ENCODE measurements around the gene RAVER1. TPM values are rescaled to one million over a fixed set of nuclear protein-coding genes. Genes with fewer than 3 reads are reported as not detected.

Gene RAVER1
- total and polyA plus RNA-seq, 2 donors: 5.9 to 15.4 TPM

GRCh38 chr19:10353793-10354391 lies 20.6 kb upstream of the RAVER1 start:
- Histone ChIP-seq H3K27ac (ENCODE audit: low read depth in 1 of 2, low read length in 1 of 2) (no peak overlapping the region), H3K27me3 (ENCODE audit: control insufficient read depth in 2 of 2, insufficient read depth in 1 of 2, low read length in 1 of 2) (no peaks in the 10 kb centered on the region), H3K36me3 (ENCODE audit: control insufficient read depth in 2 of 2, insufficient read depth in 2 of 2, low read length in 1 of 2) (peaks cover 64 to 71% of the 10 kb centered on the region in 2 donors), H3K4me3 (ENCODE audit: low read length in 2 of 2) (no peak overlapping the region), H3K9me3 (ENCODE audit: control insufficient read depth in 2 of 2, insufficient read depth in 1 of 2, low read length in 1 of 2) (peaks cover 2 to 3% of the 10 kb centered on the region in 2 donors), H3K4me1 (ENCODE audit: control insufficient read depth in 2 of 2, insufficient read depth in 2 of 2, low read length in 2 of 2) (no peaks in the 10 kb centered on the region)
- 97% methylated on average over 32 of the region's 32 CpGs for WGBS
- no peak for DNase-seq (ENCODE audit: low read depth in 6 of 9, low spot score in 9 of 9)

- Histone ChIP-seq H3K4me1 (ENCODE audit: control insufficient read depth in 2 of 2, insufficient read depth in 2 of 2, low read length in 2 of 2) (no peaks in the 10 kb centered on the region), H3K9me3 (ENCODE audit: control insufficient read depth in 2 of 2, insufficient read depth in 1 of 2, low read length in 1 of 2) (peaks cover 2 to 3% of the 10 kb centered on the region in 2 donors), H3K27me3 (ENCODE audit: control insufficient read depth in 2 of 2, insufficient read depth in 1 of 2, low read length in 1 of 2) (no peaks in the 10 kb centered on the region), H3K27ac (ENCODE audit: low read depth in 1 of 2, low read length in 1 of 2) (no peak overlapping the region), H3K36me3 (ENCODE audit: control insufficient read depth in 2 of 2, insufficient read depth in 2 of 2, low read length in 1 of 2) (peaks cover 60 to 63% of the 10 kb centered on the region in 2 donors), H3K4me3 (ENCODE audit: low read length in 2 of 2) (no peak overlapping the region)
- no peak for DNase-seq (ENCODE audit: low read depth in 6 of 9, low spot score in 9 of 9)
- 95% methylated on average over 63 of the region's 63 CpGs for WGBS
Measured at GRCh38 chr19:10352764-10353671, 19.7 kb upstream of the RAVER1 start.

GRCh38 chr19:10346509-10346908 lies 13.2 kb upstream of the RAVER1 start:
- Histone ChIP-seq H3K36me3 (ENCODE audit: control insufficient read depth in 2 of 2, insufficient read depth in 2 of 2, low read length in 1 of 2) (peaks cover 13 to 16% of the 10 kb centered on the region in 2 donors), H3K27me3 (ENCODE audit: control insufficient read depth in 2 of 2, insufficient read depth in 1 of 2, low read length in 1 of 2) (no peaks in the 10 kb centered on the region), H3K4me1 (ENCODE audit: control insufficient read depth in 2 of 2, insufficient read depth in 2 of 2, low read length in 2 of 2) (no peaks in the 10 kb centered on the region), H3K27ac (ENCODE audit: low read depth in 1 of 2, low read length in 1 of 2) (no peak overlapping the region), H3K4me3 (ENCODE audit: low read length in 2 of 2) (no peak overlapping the region), H3K9me3 (ENCODE audit: control insufficient read depth in 2 of 2, insufficient read depth in 1 of 2, low read length in 1 of 2) (no peaks in the 10 kb centered on the region)
- 93% methylated on average over 10 of the region's 10 CpGs for WGBS
- no peak for DNase-seq (ENCODE audit: low read depth in 6 of 9, low spot score in 9 of 9)

- Histone ChIP-seq H3K4me3 (ENCODE audit: low read length in 2 of 2) (no peak overlapping the region), H3K27ac (ENCODE audit: low read depth in 1 of 2, low read length in 1 of 2) (no peak overlapping the region), H3K27me3 (ENCODE audit: control insufficient read depth in 2 of 2, insufficient read depth in 1 of 2, low read length in 1 of 2) (no peaks in the 10 kb centered on the region), H3K9me3 (ENCODE audit: control insufficient read depth in 2 of 2, insufficient read depth in 1 of 2, low read length in 1 of 2) (no peaks in the 10 kb centered on the region), H3K36me3 (ENCODE audit: control insufficient read depth in 2 of 2, insufficient read depth in 2 of 2, low read length in 1 of 2) (peaks cover 2% of the 10 kb centered on the region in 2 donors), H3K4me1 (ENCODE audit: control insufficient read depth in 2 of 2, insufficient read depth in 2 of 2, low read length in 2 of 2) (peaks cover 3 to 4% of the 10 kb centered on the region in 2 donors)
- no peak for DNase-seq (ENCODE audit: low read depth in 6 of 9, low spot score in 9 of 9)
- 96% methylated on average over 10 of the region's 10 CpGs for WGBS
Measured at GRCh38 chr19:10344780-10345179, 11.5 kb upstream of the RAVER1 start.

DNA sequence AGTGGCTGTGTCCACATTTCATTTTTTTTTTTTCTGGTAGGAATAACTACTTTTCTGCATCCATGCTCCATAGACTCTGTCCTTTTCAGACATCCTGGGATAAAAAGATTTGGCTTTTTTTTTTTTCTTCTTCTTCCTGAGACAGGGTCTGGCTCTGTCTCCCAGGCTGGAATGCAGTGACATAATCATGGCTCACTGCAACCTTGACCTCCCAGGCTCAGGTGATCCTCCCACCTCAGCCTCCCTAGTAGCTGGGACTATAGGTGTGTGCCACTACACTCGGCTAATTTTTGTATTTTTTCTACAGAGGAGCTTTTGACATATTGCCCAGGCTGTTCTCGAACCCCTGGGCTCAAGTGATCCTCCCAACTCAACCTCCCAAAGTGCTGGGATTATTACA lies 10.2 kb upstream of the RAVER1 start:
- no peak overlapping the region for H3K27ac ChIP-seq (ENCODE audit: low read depth in 1 of 2, low read length in 1 of 2)
- peaks cover 13 to 17% of the 10 kb centered on the region in 2 donors for H3K4me1 ChIP-seq (ENCODE audit: control insufficient read depth in 2 of 2, insufficient read depth in 2 of 2, low read length in 2 of 2)
- WGBS: 97% methylated on average over 2 of the region's 2 CpGs
- H3K36me3 ChIP-seq (ENCODE audit: control insufficient read depth in 2 of 2, insufficient read depth in 2 of 2, low read length in 1 of 2): no peaks in the 10 kb centered on the region
- no peak overlapping the region for H3K4me3 ChIP-seq (ENCODE audit: low read length in 2 of 2)
- H3K9me3 ChIP-seq (ENCODE audit: control insufficient read depth in 2 of 2, insufficient read depth in 1 of 2, low read length in 1 of 2): no peaks in the 10 kb centered on the region
- no peak for DNase-seq (ENCODE audit: low read depth in 6 of 9, low spot score in 9 of 9)
- H3K27me3 ChIP-seq (ENCODE audit: control insufficient read depth in 2 of 2, insufficient read depth in 1 of 2, low read length in 1 of 2): no peaks in the 10 kb centered on the region

- WGBS: 92% methylated on average over 5 of the region's 5 CpGs
- peaks cover 13 to 23% of the 10 kb centered on the region in 2 donors for H3K4me1 ChIP-seq (ENCODE audit: control insufficient read depth in 2 of 2, insufficient read depth in 2 of 2, low read length in 2 of 2)
Measured at GRCh38 chr19:10339977-10340376, 6.6 kb upstream of the RAVER1 start.

GRCh38 chr19:10339380-10339960 lies 6.1 kb upstream of the RAVER1 start, which contains the start of gene ICAM3:
ICAM3 (minus strand) TSS chr19:10339624; CDS start chr19:10339614, 10 bp downstream.
- Histone ChIP-seq H3K36me3 (ENCODE audit: control insufficient read depth in 2 of 2, insufficient read depth in 2 of 2, low read length in 1 of 2) (peaks cover 12 to 15% of the 10 kb centered on the region in 2 donors), H3K27me3 (ENCODE audit: control insufficient read depth in 2 of 2, insufficient read depth in 1 of 2, low read length in 1 of 2) (no peaks in the 10 kb centered on the region), H3K27ac (ENCODE audit: low read depth in 1 of 2, low read length in 1 of 2) (peak within 1 kb of the TSS; percentile 48 to 80), H3K9me3 (ENCODE audit: control insufficient read depth in 2 of 2, insufficient read depth in 1 of 2, low read length in 1 of 2) (peaks cover 0 to 4% of the 10 kb centered on the region in 2 donors), H3K4me3 (ENCODE audit: low read length in 2 of 2) (peak within 1 kb of the TSS; percentile 62 to 63), H3K4me1 (ENCODE audit: control insufficient read depth in 2 of 2, insufficient read depth in 2 of 2, low read length in 2 of 2) (peaks cover 13 to 28% of the 10 kb centered on the region in 2 donors)
- 2% methylated on average over 14 of the region's 14 CpGs for WGBS
- peak in 7 of 9 donors; percentile 31 to 83 (median 60) for DNase-seq (ENCODE audit: low read depth in 6 of 9, low spot score in 9 of 9)

More at GRCh38 chr19:10339977-10340376, 6.6 kb upstream of the RAVER1 start:
- Histone ChIP-seq H3K9me3 (ENCODE audit: control insufficient read depth in 2 of 2, insufficient read depth in 1 of 2, low read length in 1 of 2) (peaks cover 0 to under 1% of the 10 kb centered on the region in 2 donors), H3K27me3 (ENCODE audit: control insufficient read depth in 2 of 2, insufficient read depth in 1 of 2, low read length in 1 of 2) (no peaks in the 10 kb centered on the region), H3K27ac (ENCODE audit: low read depth in 1 of 2, low read length in 1 of 2) (peak overlapping the region; percentile 48 to 80), H3K36me3 (ENCODE audit: control insufficient read depth in 2 of 2, insufficient read depth in 2 of 2, low read length in 1 of 2) (peaks cover 10% of the 10 kb centered on the region in 2 donors), H3K4me3 (ENCODE audit: low read length in 2 of 2) (peak overlapping the region in 1 of 2 donors; percentile 62)
- DNase-seq (ENCODE audit: low read depth in 6 of 9, low spot score in 9 of 9): no peak

DNA sequence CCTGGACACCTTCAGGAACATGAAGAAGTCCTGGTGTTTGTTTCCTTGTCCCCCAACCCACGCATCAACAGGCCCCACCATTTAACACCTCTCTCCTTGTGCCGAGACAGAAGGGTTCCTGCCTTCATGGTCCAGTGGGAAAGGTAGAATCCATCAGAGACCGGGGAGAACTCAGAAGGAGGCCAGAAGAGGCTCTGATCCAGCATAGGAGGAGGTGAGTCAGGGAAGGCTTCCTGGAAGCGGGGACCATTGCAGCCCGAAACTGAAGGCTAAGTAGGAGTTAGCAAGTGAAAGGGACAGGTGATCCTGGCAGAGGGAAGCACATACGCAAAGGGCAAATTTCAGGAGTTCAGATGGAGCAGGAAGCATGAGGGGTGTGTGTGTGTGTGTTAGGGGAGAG lies 5.6 kb upstream of the RAVER1 start:
- H3K36me3 ChIP-seq (ENCODE audit: control insufficient read depth in 2 of 2, insufficient read depth in 2 of 2, low read length in 1 of 2): peaks cover 13 to 18% of the 10 kb centered on the region in 2 donors
- no peaks in the 10 kb centered on the region for H3K27me3 ChIP-seq (ENCODE audit: control insufficient read depth in 2 of 2, insufficient read depth in 1 of 2, low read length in 1 of 2)
- WGBS: 55% methylated on average over 6 of the region's 6 CpGs
- H3K27ac ChIP-seq (ENCODE audit: low read depth in 1 of 2, low read length in 1 of 2): peak overlapping the region; percentile 48 to 80
- peaks cover 0 to 4% of the 10 kb centered on the region in 2 donors for H3K9me3 ChIP-seq (ENCODE audit: control insufficient read depth in 2 of 2, insufficient read depth in 1 of 2, low read length in 1 of 2)
- H3K4me3 ChIP-seq (ENCODE audit: low read length in 2 of 2): peak overlapping the region; percentile 62 to 63
- no peak for DNase-seq (ENCODE audit: low read depth in 6 of 9, low spot score in 9 of 9)
- H3K4me1 ChIP-seq (ENCODE audit: control insufficient read depth in 2 of 2, insufficient read depth in 2 of 2, low read length in 2 of 2): peaks cover 17 to 33% of the 10 kb centered on the region in 2 donors
